HG02840 (cell line): ENCODE data around the gene FLT1.
A peak's percentile ranks its signal among the peaks of the same experiment; 100 is the strongest.

Experiments
- ATAC-seq: cut with Tn5 transposase; IDR thresholded peaks from one replicate; pipeline ENCODE4 v1.9.1; 2021; ENCODE audit warnings: mild to moderate bottlenecking, moderate library complexity, moderate number of reproducible peaks; ENCODE audit not compliant: unreplicated experiment, low FRiP score

The FLT1 gene

DNA sequence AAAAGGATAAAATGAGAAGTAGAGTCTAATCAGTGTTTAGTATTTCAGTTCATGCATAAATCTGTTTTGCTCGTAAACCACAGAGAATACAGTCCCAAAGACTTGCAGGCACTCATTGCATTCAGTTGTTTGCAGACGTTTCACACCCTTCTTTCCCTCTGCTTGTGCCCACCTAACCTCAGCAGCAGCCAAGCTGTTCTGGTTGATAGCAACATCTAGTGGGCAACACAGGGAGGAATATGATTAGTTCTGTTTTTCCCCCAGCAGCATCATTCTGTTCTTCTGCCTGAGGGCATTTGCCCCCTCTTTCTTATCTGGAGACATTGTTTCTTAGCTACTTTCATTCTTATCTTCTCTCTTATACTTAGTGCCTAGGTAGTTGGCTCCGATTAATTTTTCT is 221.0 kb downstream of the FLT1 start:
- ATAC-seq: no peak

DNA sequence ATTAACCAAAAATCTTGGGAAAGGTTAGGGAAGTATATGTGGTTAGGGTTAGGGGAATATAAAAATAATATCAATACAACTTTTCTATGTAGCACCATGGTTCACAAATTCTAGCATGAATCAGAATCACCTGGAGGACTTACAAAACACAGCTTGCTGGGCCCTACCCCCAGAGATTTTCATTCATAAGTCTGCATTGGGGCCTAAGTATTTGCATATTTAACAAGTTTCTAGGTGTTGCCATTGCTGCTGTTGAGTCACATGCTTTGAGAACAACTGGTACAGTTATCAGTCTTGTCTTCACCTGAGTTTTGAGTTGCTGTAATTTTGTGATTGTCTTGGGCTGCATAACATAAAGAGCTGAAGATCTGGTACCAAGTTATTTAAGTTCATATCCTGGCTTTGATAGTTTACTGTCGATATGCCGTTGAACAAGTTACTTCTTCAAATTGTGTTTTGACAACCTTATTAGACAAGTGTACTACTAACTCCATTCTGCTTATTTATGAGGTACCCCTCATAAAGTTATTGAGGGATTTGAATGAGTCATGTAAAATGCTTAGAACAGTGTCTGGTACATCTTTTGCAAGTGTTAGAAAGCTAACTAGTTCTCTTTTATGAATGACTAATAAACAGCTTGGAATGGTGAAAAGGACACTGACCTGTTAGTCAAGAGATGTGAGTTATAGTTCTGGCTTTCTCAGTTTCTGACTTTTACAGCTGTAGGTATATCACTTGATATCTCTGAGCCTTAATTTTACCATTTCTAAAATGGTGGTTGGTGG is 223.7 kb downstream of the FLT1 start:
- no peak for ATAC-seq

DNA sequence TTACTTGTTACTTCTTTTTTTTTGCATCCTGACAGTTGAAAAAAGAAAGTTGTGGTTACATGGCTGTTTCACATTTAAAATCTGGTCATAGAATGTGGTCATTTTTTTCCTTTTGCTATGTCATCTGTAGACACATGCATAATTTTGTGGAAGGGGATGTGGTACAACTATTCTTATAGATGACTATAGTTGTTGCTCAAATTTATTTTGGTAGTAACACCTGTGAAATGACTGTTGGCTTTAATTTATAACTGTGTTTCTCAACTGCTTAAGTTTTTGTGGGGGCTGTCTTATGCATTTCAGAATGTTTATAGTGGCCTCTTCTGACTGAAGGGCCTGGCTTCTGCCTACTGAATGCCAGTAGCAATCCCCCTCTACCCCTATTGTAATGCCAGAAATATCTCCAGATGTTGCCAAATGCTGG is 226.1 kb downstream of the FLT1 start:
- ATAC-seq: peak; percentile 99

DNA sequence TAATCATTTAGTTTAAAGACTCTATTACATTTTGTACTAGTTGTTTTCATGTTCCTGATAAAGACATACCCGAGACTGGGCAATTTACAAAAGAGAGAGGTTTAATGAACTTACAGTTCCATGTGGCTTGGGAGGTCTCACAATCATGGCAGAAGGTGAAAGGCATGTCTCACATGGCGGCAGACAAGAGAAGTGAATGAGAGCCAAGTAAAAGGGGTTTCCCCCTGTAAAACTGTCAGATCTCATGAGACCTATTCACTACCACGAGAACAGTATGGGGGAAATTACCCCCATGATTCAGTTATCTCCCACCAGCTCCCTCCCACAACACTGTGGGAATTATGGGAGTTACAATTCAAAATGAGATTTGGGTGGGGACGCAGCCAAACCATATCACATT is 227.4 kb downstream of the FLT1 start:
- no peak for ATAC-seq

DNA sequence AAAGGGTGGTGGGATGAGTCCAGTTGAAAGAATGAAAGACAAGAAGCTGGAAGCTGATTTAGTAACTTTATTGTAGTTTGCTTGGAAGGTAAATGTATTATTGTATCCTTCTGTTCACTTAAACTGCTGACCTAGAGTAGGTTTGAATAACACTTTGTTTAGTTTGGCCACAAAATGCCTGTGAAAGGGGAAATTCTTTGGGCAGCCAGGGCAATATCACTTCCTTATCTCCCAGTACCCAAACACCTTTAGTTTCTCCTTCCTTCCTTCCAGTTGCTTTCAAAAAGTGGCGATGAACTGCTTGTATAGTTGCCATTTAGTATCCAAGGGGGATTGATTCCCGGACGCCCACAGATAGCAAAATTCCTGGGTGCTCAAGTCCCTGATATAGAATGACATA is 236.5 kb downstream of the FLT1 start:
- ATAC-seq: no peak

DNA sequence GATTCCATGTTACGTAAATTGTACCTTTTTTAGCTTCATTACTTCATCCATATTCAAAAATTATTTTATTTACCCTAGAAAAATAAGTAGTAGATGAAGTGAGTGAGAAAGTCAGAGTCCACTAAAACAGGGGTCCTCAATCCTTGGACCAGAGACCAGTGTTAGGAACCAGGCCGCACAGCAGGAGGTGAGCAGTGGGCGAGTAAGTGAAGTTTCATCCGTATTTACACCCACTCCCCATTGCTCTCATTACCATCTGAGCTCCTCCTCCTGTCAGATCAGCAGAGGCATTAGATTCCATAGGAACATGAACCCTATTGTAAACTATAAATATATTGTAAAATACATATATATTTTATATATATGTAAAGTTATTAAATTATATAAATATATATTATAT is 237.6 kb downstream of the FLT1 start:
- ATAC-seq: no peak

DNA sequence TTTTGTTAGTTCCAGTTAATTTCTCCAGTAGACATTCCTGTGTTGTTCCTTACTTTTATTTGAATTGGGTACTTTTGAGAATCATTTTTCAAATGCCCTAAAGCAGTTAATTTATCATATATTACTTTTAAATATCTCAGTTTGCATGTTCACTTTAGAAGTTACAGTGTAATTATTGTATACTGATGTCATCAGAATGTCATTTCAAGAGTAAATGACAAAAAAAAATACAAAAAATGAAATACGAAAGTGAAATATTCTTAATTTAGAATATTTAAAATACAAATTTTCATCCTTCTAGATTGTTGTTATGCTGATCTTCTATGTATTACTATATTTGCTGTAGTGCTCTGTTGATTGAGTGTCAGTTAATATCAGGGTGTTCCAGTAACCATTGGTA is 242.4 kb downstream of the FLT1 start:
- ATAC-seq: no peak

DNA sequence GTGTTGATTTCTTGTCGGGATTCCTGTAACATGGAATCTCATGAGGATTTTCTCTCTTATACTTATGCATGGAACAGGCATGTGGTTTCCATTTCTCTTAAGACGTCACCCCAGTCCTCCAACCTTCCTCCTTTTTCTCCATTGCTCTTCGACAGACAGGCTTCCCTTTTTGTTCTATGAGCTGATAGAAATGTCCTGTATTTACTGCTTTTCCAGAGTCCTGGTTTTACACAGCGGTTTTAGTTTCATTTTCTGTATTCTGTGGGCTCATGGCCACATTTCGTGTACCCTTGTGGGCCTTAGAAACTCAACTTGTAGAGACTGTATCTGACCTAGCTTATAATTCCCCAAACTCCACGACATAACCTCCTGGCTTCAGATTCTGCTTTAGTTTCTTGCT is 243.5 kb downstream of the FLT1 start:
- no peak for ATAC-seq

DNA sequence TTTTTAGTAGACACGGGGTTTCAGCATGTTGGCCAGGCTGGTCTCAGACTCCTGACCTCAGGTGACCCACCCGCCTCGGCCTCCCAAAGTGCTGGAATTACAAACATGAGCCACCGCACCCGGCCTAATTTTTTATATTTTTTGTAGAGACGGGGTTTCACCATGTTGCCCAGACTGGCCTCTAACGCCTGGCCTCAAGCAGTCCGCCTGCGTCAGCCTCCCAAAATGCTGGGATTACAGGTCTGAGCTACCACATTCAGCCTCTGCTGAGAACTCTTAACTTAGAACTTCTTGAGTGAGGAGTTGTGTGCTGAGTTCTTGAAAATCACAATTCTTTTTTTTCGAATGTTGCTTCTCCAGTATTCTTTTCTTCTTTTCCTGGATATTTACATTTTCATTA is 244.4 kb downstream of the FLT1 start:
- no peak for ATAC-seq
